NK-92 (cell line): ENCODE data around the gene INTS2.
"Not testable (repeated sequence)": the region's sequence is repeated elsewhere in the genome, so short reads cannot be mapped to it uniquely, and the experiment has no call there.

Source experiments
- DNase-seq: peaks from one replicate; lab custom pipeline; 2025; ENCODE audit not compliant: unreplicated experiment; lab: John Stamatoyannopoulos, UW

INTS2 gene

GRCh38 chr17:61852857-61853256 is 74.9 kb downstream of the INTS2 start:
- no peak for DNase-seq

- DNase-seq = no peak
Observed at GRCh38 chr17:61849674-61850073, 78.1 kb downstream of the INTS2 start.

- DNase-seq = no peak
Observed at GRCh38 chr17:61848896-61849295, 78.9 kb downstream of the INTS2 start.

GRCh38 chr17:61848247-61848646 is 79.5 kb downstream of the INTS2 start:
- DNase-seq = no peak

GRCh38 chr17:61847659-61848058 is 80.1 kb downstream of the INTS2 start:
- DNase-seq = no peak

GRCh38 chr17:61846761-61847375 is 80.9 kb downstream of the INTS2 start:
- no peak for DNase-seq

GRCh38 chr17:61846088-61846487 is 81.7 kb downstream of the INTS2 start:
- DNase-seq = no peak

GRCh38 chr17:61843435-61843834 is 84.3 kb downstream of the INTS2 start:
- DNase-seq = no peak

GRCh38 chr17:61842899-61843298 is 84.9 kb downstream of the INTS2 start:
- DNase-seq = no peak

GRCh38 chr17:61839300-61839786 is 88.4 kb downstream of the INTS2 start:
- DNase-seq = no peak

GRCh38 chr17:61837175-61838051 is 90.4 kb downstream of the INTS2 start:
- no peak for DNase-seq

- DNase-seq = no peak
Observed at GRCh38 chr17:61836266-61837174, 91.3 kb downstream of the INTS2 start.

- no peak for DNase-seq
Observed at GRCh38 chr17:61835606-61836005, 92.2 kb downstream of the INTS2 start.

GRCh38 chr17:61834610-61835009 is 93.2 kb downstream of the INTS2 start:
- no peak for DNase-seq

GRCh38 chr17:61833536-61834193 is 94.1 kb downstream of the INTS2 start:
- no peak for DNase-seq

GRCh38 chr17:61832463-61832862 is 95.3 kb downstream of the INTS2 start:
- DNase-seq = no peak

GRCh38 chr17:61831099-61831498 is 96.7 kb downstream of the INTS2 start:
- DNase-seq = no peak

GRCh38 chr17:61828694-61829093 is 99.1 kb downstream of the INTS2 start:
- no peak for DNase-seq

- DNase-seq = no peak
Observed at GRCh38 chr17:61827649-61828395, 100.0 kb downstream of the INTS2 start.

- not testable (repeated sequence) for DNase-seq
Observed at GRCh38 chr17:61826866-61827265, 100.9 kb downstream of the INTS2 start.
